ENCODE data around the gene BCL2A1. TPM values are rescaled to one million over a fixed set of nuclear protein-coding genes. Genes with fewer than 3 reads are reported as not detected.
"Not testable (repeated sequence)": the region's sequence is repeated elsewhere in the genome, so short reads cannot be mapped to it uniquely, and the experiment has no call there.

BCL2A1 gene
- polyA plus RNA-seq = 1 to 10 TPM; 2.0 to 6.7 (median 3.8) TPM
- long read RNA-seq, donor 1 = 0 reads
- long read RNA-seq, donor 2, transcript BCL2A1-201 (2 exons, 1,033 nt) = major isoform, 5 of 5 reads
- long read RNA-seq, donor 2, partial matches to known transcripts = 0 of 5 reads
- long read RNA-seq, donor 2, other reads (novel, unspliced or antisense) = 0 of 5 reads
- long read RNA-seq, donor 3, partial matches to known transcripts = 0 of 4 reads
- long read RNA-seq, donor 3, other reads (novel, unspliced or antisense) = 0 of 4 reads
- long read RNA-seq, donor 4 = 0 reads
- long read RNA-seq, donor 5, partial matches to known transcripts = 0 of 2 reads
- long read RNA-seq, donor 5, other reads (novel, unspliced or antisense) = 0 of 2 reads
- long read RNA-seq, donor 6, partial matches to known transcripts = 0 of 1 reads
- long read RNA-seq, donor 6, other reads (novel, unspliced or antisense) = 0 of 1 reads
- long read RNA-seq, donor 7, partial matches to known transcripts = 0 of 1 reads
- long read RNA-seq, donor 7, other reads (novel, unspliced or antisense) = 0 of 1 reads
- long read RNA-seq, donor 8 = 0 reads
- long read RNA-seq, donor 9 = 0 reads
- long read RNA-seq, donor 10, partial matches to known transcripts = 0 of 1 reads
- long read RNA-seq, donor 10, other reads (novel, unspliced or antisense) = 0 of 1 reads

- H3K27ac ChIP-seq (ENCODE audit: low read depth in 1 of 3, low read length in 2 of 3) = peak within 1 kb of the TSS in 2 of 3 donors; percentile 27 to 80
- no peak for FAIRE-seq
- no peaks in the 10 kb centered on the region for H3K9me3 ChIP-seq (ENCODE audit: control insufficient read depth in 2 of 2, insufficient read depth in 1 of 2, low read depth in 1 of 2, low read length in 1 of 2)
- no peaks in the 10 kb centered on the region for H3K27me3 ChIP-seq (ENCODE audit: control insufficient read depth in 3 of 3, insufficient read depth in 3 of 3, low read length in 3 of 3)
- 43 to 61% (median 52%) methylated on average over 11 of the region's 11 CpGs for WGBS, 3 donors
- H3K36me3 ChIP-seq (ENCODE audit: control insufficient read depth in 3 of 3, insufficient read depth in 2 of 3, low read depth in 1 of 3, low read length in 3 of 3) = no peaks in the 10 kb centered on the region
- peak in 1 of 2 donors; percentile 25 for DNase-seq
- H3K4me3 ChIP-seq (ENCODE audit: low read depth in 1 of 3, low read length in 3 of 3) = peak within 1 kb of the TSS in 1 of 3 donors; percentile 2
- no peaks in the 10 kb centered on the region for H3K4me1 ChIP-seq (ENCODE audit: control insufficient read depth in 3 of 3, insufficient read depth in 2 of 3, low read depth in 1 of 3, low read length in 2 of 3)
Measured at GRCh38 chr15:79970624-79971434, at the start of gene BCL2A1. TSS of gene BCL2A1 (minus strand) at chr15:79971196. CDS start at chr15:79971119, 77 bp downstream.

GRCh38 chr15:80020731-80021130, 49.7 kb upstream of the BCL2A1 start:
- Histone ChIP-seq H3K36me3 (ENCODE audit: control insufficient read depth in 3 of 3, insufficient read depth in 2 of 3, low read depth in 1 of 3, low read length in 3 of 3) (no peaks in the 10 kb centered on the region), H3K4me1 (ENCODE audit: control insufficient read depth in 3 of 3, insufficient read depth in 2 of 3, low read depth in 1 of 3, low read length in 2 of 3) (no peaks in the 10 kb centered on the region), H3K9me3 (ENCODE audit: control insufficient read depth in 2 of 2, insufficient read depth in 1 of 2, low read depth in 1 of 2, low read length in 1 of 2) (peaks cover 0 to 2% of the 10 kb centered on the region in 2 donors), H3K4me3 (ENCODE audit: low read depth in 1 of 3, low read length in 3 of 3) (no peak overlapping the region), H3K27ac (ENCODE audit: low read depth in 1 of 3, low read length in 2 of 3) (no peak overlapping the region), H3K27me3 (ENCODE audit: control insufficient read depth in 3 of 3, insufficient read depth in 3 of 3, low read length in 3 of 3) (no peaks in the 10 kb centered on the region)
- FAIRE-seq (no peak), DNase-seq (no peak)
- WGBS, 3 donors = 64 to 82% (median 70%) methylated on average over 3 of the region's 3 CpGs

DNA sequence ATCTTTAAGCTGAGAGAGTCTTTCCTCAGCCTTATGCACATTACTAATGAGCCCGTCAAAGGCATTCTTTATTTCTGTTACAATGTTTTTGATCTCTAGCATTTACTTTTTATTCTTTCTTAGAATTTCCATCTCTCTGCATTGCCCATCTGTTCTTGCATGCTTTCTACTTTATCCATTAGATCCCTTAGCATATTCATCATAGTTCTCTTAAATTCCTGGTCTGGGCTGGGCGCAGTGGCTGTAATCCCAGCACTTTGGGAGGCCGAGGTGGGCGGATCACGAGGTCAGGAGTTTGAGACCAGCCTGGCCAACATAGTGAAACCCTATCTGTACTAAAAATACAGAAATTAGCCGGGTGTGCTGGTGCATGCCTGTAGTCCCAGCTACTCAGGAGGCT, 49.2 kb upstream of the BCL2A1 start:
- not testable (repeated sequence) for H3K4me1 ChIP-seq (ENCODE audit: control insufficient read depth in 3 of 3, insufficient read depth in 2 of 3, low read depth in 1 of 3, low read length in 2 of 3); H3K27me3 ChIP-seq (ENCODE audit: control insufficient read depth in 3 of 3, insufficient read depth in 3 of 3, low read length in 3 of 3); H3K9me3 ChIP-seq (ENCODE audit: control insufficient read depth in 2 of 2, insufficient read depth in 1 of 2, low read depth in 1 of 2, low read length in 1 of 2); FAIRE-seq; H3K36me3 ChIP-seq (ENCODE audit: control insufficient read depth in 3 of 3, insufficient read depth in 2 of 3, low read depth in 1 of 3, low read length in 3 of 3); H3K4me3 ChIP-seq (ENCODE audit: low read depth in 1 of 3, low read length in 3 of 3); DNase-seq; H3K27ac ChIP-seq (ENCODE audit: low read depth in 1 of 3, low read length in 2 of 3)
- WGBS, 3 donors = 89 to 91% (median 89%) methylated on average over 6 of the region's 6 CpGs

DNA sequence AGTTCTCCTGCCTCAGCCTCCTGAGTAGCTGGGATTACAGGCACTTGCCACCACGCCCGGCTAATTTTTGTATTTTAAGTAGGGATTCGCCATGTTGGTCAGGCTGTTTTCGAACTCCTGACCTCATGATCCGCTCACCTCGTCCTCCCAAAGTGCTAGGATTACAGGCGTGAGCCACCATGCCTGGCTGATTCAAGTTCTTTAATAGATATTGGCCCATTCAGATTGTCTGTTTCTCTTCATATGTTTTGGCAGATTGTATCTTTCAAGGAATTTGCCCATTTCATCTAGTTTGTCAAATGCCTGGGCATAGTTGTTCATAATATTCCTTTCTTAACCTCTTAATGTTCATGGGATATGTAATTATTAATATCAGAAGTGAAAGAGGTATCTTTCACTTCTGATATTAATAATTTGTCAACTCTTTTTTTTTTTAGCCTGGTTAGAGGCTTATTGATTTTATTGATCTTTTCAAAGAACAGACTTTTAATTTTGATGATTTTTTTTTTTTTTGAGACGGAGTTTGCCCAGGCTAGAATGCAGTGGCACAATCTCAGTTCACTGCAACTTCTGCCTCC, 48.3 kb upstream of the BCL2A1 start:
- H3K27ac ChIP-seq (ENCODE audit: low read depth in 1 of 3, low read length in 2 of 3) = no peak overlapping the region
- FAIRE-seq = no peak
- 79 to 91% (median 90%) methylated on average over 8 of the region's 8 CpGs for WGBS, 3 donors
- no peak for DNase-seq
- no peaks in the 10 kb centered on the region for H3K36me3 ChIP-seq (ENCODE audit: control insufficient read depth in 3 of 3, insufficient read depth in 2 of 3, low read depth in 1 of 3, low read length in 3 of 3)
- no peaks in the 10 kb centered on the region for H3K4me1 ChIP-seq (ENCODE audit: control insufficient read depth in 3 of 3, insufficient read depth in 2 of 3, low read depth in 1 of 3, low read length in 2 of 3)
- no peaks in the 10 kb centered on the region for H3K27me3 ChIP-seq (ENCODE audit: control insufficient read depth in 3 of 3, insufficient read depth in 3 of 3, low read length in 3 of 3)
- peaks cover 0 to 2% of the 10 kb centered on the region in 2 donors for H3K9me3 ChIP-seq (ENCODE audit: control insufficient read depth in 2 of 2, insufficient read depth in 1 of 2, low read depth in 1 of 2, low read length in 1 of 2)
- no peak overlapping the region for H3K4me3 ChIP-seq (ENCODE audit: low read depth in 1 of 3, low read length in 3 of 3)

- not testable (repeated sequence) for DNase-seq; H3K9me3 ChIP-seq (ENCODE audit: control insufficient read depth in 2 of 2, insufficient read depth in 1 of 2, low read depth in 1 of 2, low read length in 1 of 2); H3K4me1 ChIP-seq (ENCODE audit: control insufficient read depth in 3 of 3, insufficient read depth in 2 of 3, low read depth in 1 of 3, low read length in 2 of 3); H3K36me3 ChIP-seq (ENCODE audit: control insufficient read depth in 3 of 3, insufficient read depth in 2 of 3, low read depth in 1 of 3, low read length in 3 of 3); H3K27me3 ChIP-seq (ENCODE audit: control insufficient read depth in 3 of 3, insufficient read depth in 3 of 3, low read length in 3 of 3); H3K4me3 ChIP-seq (ENCODE audit: low read depth in 1 of 3, low read length in 3 of 3); H3K27ac ChIP-seq (ENCODE audit: low read depth in 1 of 3, low read length in 2 of 3); FAIRE-seq
- whole genome bisulfite sequencing, 3 donors = 79 to 87% (median 84%) methylated on average over 8 of the region's 8 CpGs
Measured at GRCh38 chr15:80017139-80017538, 46.1 kb upstream of the BCL2A1 start.

DNA sequence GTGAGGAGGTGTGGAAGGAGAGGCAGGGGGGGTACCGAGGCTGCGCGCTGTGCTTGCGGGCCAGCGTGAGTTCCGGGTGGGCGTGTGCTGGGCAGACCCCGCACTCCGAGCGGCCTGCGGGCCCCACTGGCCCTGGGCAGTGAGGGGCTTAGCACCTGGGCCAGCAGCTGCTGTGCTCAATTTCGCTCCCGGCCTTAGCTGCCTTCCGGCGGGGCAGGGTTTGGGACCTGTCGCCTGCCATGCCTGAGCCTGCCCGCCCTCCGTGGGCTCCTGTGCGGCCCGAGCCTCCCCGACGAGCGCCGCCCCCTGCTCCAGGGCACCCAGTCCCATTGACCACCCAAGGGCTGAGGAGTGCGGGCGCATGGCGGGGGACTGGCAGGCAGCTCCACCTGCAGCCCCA, 45.5 kb upstream of the BCL2A1 start:
- not testable (repeated sequence) for FAIRE-seq; H3K27ac ChIP-seq (ENCODE audit: low read depth in 1 of 3, low read length in 2 of 3); H3K27me3 ChIP-seq (ENCODE audit: control insufficient read depth in 3 of 3, insufficient read depth in 3 of 3, low read length in 3 of 3); DNase-seq; H3K9me3 ChIP-seq (ENCODE audit: control insufficient read depth in 2 of 2, insufficient read depth in 1 of 2, low read depth in 1 of 2, low read length in 1 of 2); H3K36me3 ChIP-seq (ENCODE audit: control insufficient read depth in 3 of 3, insufficient read depth in 2 of 3, low read depth in 1 of 3, low read length in 3 of 3); H3K4me1 ChIP-seq (ENCODE audit: control insufficient read depth in 3 of 3, insufficient read depth in 2 of 3, low read depth in 1 of 3, low read length in 2 of 3); H3K4me3 ChIP-seq (ENCODE audit: low read depth in 1 of 3, low read length in 3 of 3)
- WGBS, 3 donors = 97 to 100% (median 100%) methylated on average over 8 to 27 of the region's 27 CpGs

DNA sequence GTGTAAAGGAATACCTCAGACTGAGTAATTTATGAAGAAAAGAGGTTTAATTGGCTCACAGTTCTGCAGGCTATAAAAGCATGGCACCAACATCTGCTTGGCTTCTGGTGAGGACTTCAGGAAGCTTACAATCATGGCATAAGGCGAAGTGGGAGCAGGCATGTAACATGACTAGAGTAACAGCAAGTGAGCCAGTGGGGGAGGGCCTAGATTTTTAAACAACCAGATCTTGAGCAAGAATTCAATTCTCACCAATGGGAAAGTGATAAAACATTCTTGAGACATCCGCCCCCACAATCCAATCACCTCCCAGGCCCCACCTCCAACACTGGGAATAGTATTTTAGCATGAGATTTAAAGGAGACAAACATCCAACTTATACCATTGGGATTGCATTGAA, 44.2 kb upstream of the BCL2A1 start:
- no peaks in the 10 kb centered on the region for H3K9me3 ChIP-seq (ENCODE audit: control insufficient read depth in 2 of 2, insufficient read depth in 1 of 2, low read depth in 1 of 2, low read length in 1 of 2)
- H3K4me1 ChIP-seq (ENCODE audit: control insufficient read depth in 3 of 3, insufficient read depth in 2 of 3, low read depth in 1 of 3, low read length in 2 of 3) = no peaks in the 10 kb centered on the region
- H3K27ac ChIP-seq (ENCODE audit: low read depth in 1 of 3, low read length in 2 of 3) = no peak overlapping the region
- no peak for DNase-seq
- H3K36me3 ChIP-seq (ENCODE audit: control insufficient read depth in 3 of 3, insufficient read depth in 2 of 3, low read depth in 1 of 3, low read length in 3 of 3) = no peaks in the 10 kb centered on the region
- WGBS, 3 donors = 90 to 94% (median 91%) methylated on average over 2 of the region's 2 CpGs
- no peaks in the 10 kb centered on the region for H3K27me3 ChIP-seq (ENCODE audit: control insufficient read depth in 3 of 3, insufficient read depth in 3 of 3, low read length in 3 of 3)
- no peak overlapping the region for H3K4me3 ChIP-seq (ENCODE audit: low read depth in 1 of 3, low read length in 3 of 3)
- no peak for FAIRE-seq

- 94 to 97% (median 94%) methylated on average over 7 of the region's 7 CpGs for WGBS, 3 donors
- H3K4me1 ChIP-seq (ENCODE audit: control insufficient read depth in 3 of 3, insufficient read depth in 2 of 3, low read depth in 1 of 3, low read length in 2 of 3); DNase-seq; H3K27me3 ChIP-seq (ENCODE audit: control insufficient read depth in 3 of 3, insufficient read depth in 3 of 3, low read length in 3 of 3); H3K4me3 ChIP-seq (ENCODE audit: low read depth in 1 of 3, low read length in 3 of 3); H3K36me3 ChIP-seq (ENCODE audit: control insufficient read depth in 3 of 3, insufficient read depth in 2 of 3, low read depth in 1 of 3, low read length in 3 of 3); H3K9me3 ChIP-seq (ENCODE audit: control insufficient read depth in 2 of 2, insufficient read depth in 1 of 2, low read depth in 1 of 2, low read length in 1 of 2); H3K27ac ChIP-seq (ENCODE audit: low read depth in 1 of 3, low read length in 2 of 3); FAIRE-seq: not testable (repeated sequence)
Measured at GRCh38 chr15:80014186-80014585, 43.2 kb upstream of the BCL2A1 start.

Measured in small intestine (tissue), 16 donors.